ENCODE results near the gene GABRB1.
"Not testable (repeated sequence)": the region's sequence is repeated elsewhere in the genome, so short reads cannot be mapped to it uniquely, and the experiment has no call there.

The GABRB1 gene

GRCh38 chr4:47217291-47217690 lies 185.9 kb downstream of the GABRB1 start:
- DNase-seq, result no peak

GRCh38 chr4:47217884-47218283 lies 186.5 kb downstream of the GABRB1 start:
- DNase-seq, result no peak

- DNase-seq, result no peak
Measured at GRCh38 chr4:47218631-47219030, 187.3 kb downstream of the GABRB1 start.

GRCh38 chr4:47219586-47219985 lies 188.2 kb downstream of the GABRB1 start:
- no peak for DNase-seq

- no peak for DNase-seq
Measured at GRCh38 chr4:47221721-47222120, 190.4 kb downstream of the GABRB1 start.

GRCh38 chr4:47222276-47222675 lies 190.9 kb downstream of the GABRB1 start:
- DNase-seq, result no peak

GRCh38 chr4:47224361-47224760 lies 193.0 kb downstream of the GABRB1 start:
- DNase-seq, result no peak

GRCh38 chr4:47235721-47236120 lies 204.4 kb downstream of the GABRB1 start:
- no peak for DNase-seq

- DNase-seq, result no peak
Measured at GRCh38 chr4:47238667-47239066, 207.3 kb downstream of the GABRB1 start.

GRCh38 chr4:47239649-47240048 lies 208.3 kb downstream of the GABRB1 start:
- DNase-seq, result no peak

- no peak for DNase-seq
Measured at GRCh38 chr4:47251348-47252135, 220.2 kb downstream of the GABRB1 start.

GRCh38 chr4:47263721-47264120 lies 232.4 kb downstream of the GABRB1 start:
- no peak for DNase-seq

- no peak for DNase-seq
Measured at GRCh38 chr4:47270201-47270888, 239.0 kb downstream of the GABRB1 start.

GRCh38 chr4:47271291-47271690 lies 239.9 kb downstream of the GABRB1 start:
- no peak for DNase-seq

GRCh38 chr4:47274901-47275300 lies 243.5 kb downstream of the GABRB1 start:
- no peak for DNase-seq

- DNase-seq, result no peak
Measured at GRCh38 chr4:47275595-47275994, 244.2 kb downstream of the GABRB1 start.

- no peak for DNase-seq
Measured at GRCh38 chr4:47278631-47279030, 247.3 kb downstream of the GABRB1 start.

- no peak for DNase-seq
Measured at GRCh38 chr4:47287735-47288134, 256.4 kb downstream of the GABRB1 start.

GRCh38 chr4:47289805-47290204 lies 258.4 kb downstream of the GABRB1 start:
- DNase-seq, result no peak

- not testable (repeated sequence) for DNase-seq
Measured at GRCh38 chr4:47290873-47291272, 259.5 kb downstream of the GABRB1 start.

- DNase-seq, result no peak
Measured at GRCh38 chr4:47309165-47309564, 277.8 kb downstream of the GABRB1 start.

- no peak for DNase-seq
Measured at GRCh38 chr4:47312170-47312569, 280.8 kb downstream of the GABRB1 start.

- no peak for DNase-seq
Measured at GRCh38 chr4:47313384-47313783, 282.0 kb downstream of the GABRB1 start.

GRCh38 chr4:47315346-47315745 lies 284.0 kb downstream of the GABRB1 start:
- DNase-seq, result no peak

GRCh38 chr4:47326025-47326424 lies 294.7 kb downstream of the GABRB1 start:
- DNase-seq, result no peak
